GM12874 (cell line): ENCODE measurements around the gene SEL1L3.

Experiments
- CTCF ChIP-seq: IDR thresholded peaks from 2 replicates; pipeline ENCODE4 v1.5.1; 2011; ENCODE audit warnings: low read depth, mild to moderate bottlenecking, control low read depth, low read length, moderate library complexity; ENCODE audit not compliant: insufficient read depth

The SEL1L3 gene

GRCh38 chr4:25821267-25821666, 41.5 kb downstream of the SEL1L3 start:
- TF ChIP-seq CTCF = no peak

GRCh38 chr4:25818876-25819275, 43.9 kb downstream of the SEL1L3 start:
- TF ChIP-seq CTCF = no peak

- no peak for TF ChIP-seq CTCF
These were observed 44.4 kb downstream of the SEL1L3 start for GRCh38 chr4:25818371-25818871.

- TF ChIP-seq CTCF = no peak
These were observed 45.6 kb downstream of the SEL1L3 start for GRCh38 chr4:25817059-25817681.

- no peak for TF ChIP-seq CTCF
These were observed 46.2 kb downstream of the SEL1L3 start for GRCh38 chr4:25816591-25817058.

GRCh38 chr4:25815586-25815985, 47.2 kb downstream of the SEL1L3 start:
- TF ChIP-seq CTCF = no peak

GRCh38 chr4:25814301-25815136, 48.3 kb downstream of the SEL1L3 start:
- TF ChIP-seq CTCF = no peak
